WTC11 (cell line): Measurements from ENCODE around the gene UBE2H. TPM values are rescaled to one million over a fixed set of nuclear protein-coding genes. Genes with fewer than 3 reads are reported as not detected.
A peak's percentile ranks its signal among the peaks of the same experiment; 100 is the strongest.

ENCODE experiments used
- ATAC-seq: fragments of 200-7000 bp; cut with Tn5 transposase; 2 replicates; pipeline ENCODE4 v1.10.0; 2021; ENCODE audit warnings: mild to moderate bottlenecking, moderate library complexity
- CTCF ChIA-PET: fragments of 300-600 bp; sonication (Branson Sonifier 250); formaldehyde crosslinking; loops from one replicate; lab custom pipeline; 2021; ENCODE audit warnings: antibody characterized with exemption; lab: Charles Lee
- POLR2A ChIA-PET: fragments of 350-600 bp; sonication (Branson Sonifier 250); formaldehyde crosslinking; loops from one replicate; lab custom pipeline; 2021; ENCODE audit warnings: antibody characterized with exemption; lab: Charles Lee
- DNase-seq: peaks from one replicate; pipeline ENCODE4 v3.0.0; 2021; ENCODE audit warnings: low spot score
- H3K27ac Mint-ChIP-seq: 2 replicates; pipeline ENCODE4 v1.8.0; 2021; ENCODE audit warnings: mixed read lengths
- H3K27me3 Mint-ChIP-seq: 2 replicates; pipeline ENCODE4 v1.8.0; 2021; ENCODE audit warnings: low read depth, mild to moderate bottlenecking, moderate library complexity, mixed read lengths
- H3K36me3 Mint-ChIP-seq: 2 replicates; pipeline ENCODE4 v1.8.0; 2021; ENCODE audit warnings: mixed read lengths
- H3K4me1 Mint-ChIP-seq: 2 replicates; pipeline ENCODE4 v1.8.0; 2022; ENCODE audit warnings: mixed read lengths
- H3K4me3 Mint-ChIP-seq: 2 replicates; pipeline ENCODE4 v1.8.0; 2021; ENCODE audit warnings: mild to moderate bottlenecking, moderate library complexity, mixed read lengths
- H3K9me3 Mint-ChIP-seq: 2 replicates; pipeline ENCODE4 v1.8.0; 2021; ENCODE audit warnings: mixed read lengths
- FOXK1 ChIP-seq: sonication (generic); formaldehyde crosslinking; IDR thresholded peaks from 2 replicates; pipeline ENCODE4 v1.8.0; 2022; ENCODE audit warnings: mild to moderate bottlenecking, moderate library complexity, missing genetic modification reagents
- GABPB1 ChIP-seq: sonication (generic); formaldehyde crosslinking; IDR thresholded peaks from 2 replicates; pipeline ENCODE4 v1.8.1; 2023; ENCODE audit warnings: mild to moderate bottlenecking, missing genetic modification reagents
- MYBL2 ChIP-seq: sonication (generic); formaldehyde crosslinking; IDR thresholded peaks from 2 replicates; pipeline ENCODE4 v1.8.1; 2023; ENCODE audit warnings: mild to moderate bottlenecking, moderate library complexity, missing genetic modification reagents
- PRRX2 ChIP-seq: fragments of 250-450 bp; sonication (Bioruptor Pico); IDR thresholded peaks from 2 replicates; pipeline ENCODE4 v1.8.0; 2021; ENCODE audit warnings: mild to moderate bottlenecking
- TEAD1 ChIP-seq: sonication (generic); formaldehyde crosslinking; IDR thresholded peaks from 2 replicates; pipeline ENCODE4 v1.8.0; 2022; ENCODE audit warnings: mild to moderate bottlenecking, missing genetic modification reagents
- TEAD4 ChIP-seq: sonication (generic); formaldehyde crosslinking; IDR thresholded peaks from 2 replicates; pipeline ENCODE4 v1.8.0; 2022; ENCODE audit warnings: mild to moderate bottlenecking, missing genetic modification reagents
- ZNF121 ChIP-seq: sonication (generic); formaldehyde crosslinking; IDR thresholded peaks from 2 replicates; pipeline ENCODE4 v1.8.0; 2023; ENCODE audit warnings: missing genetic modification reagents
- total RNA-seq: library from RNA; stranded (reverse); gene quantifications from 3 replicates; pipeline ENCODE4 v1.2.3, GENCODE V29; 2021
- TF ChIP-seq, protein P1 (sequence below): sonication (generic); formaldehyde crosslinking; IDR thresholded peaks from 2 replicates; pipeline ENCODE4 v1.8.0; 2023; ENCODE audit warnings: missing genetic modification reagents, mild to moderate bottlenecking, borderline replicate concordance
- TF ChIP-seq, protein P2 (sequence below): sonication (generic); formaldehyde crosslinking; conservative IDR thresholded peaks from 2 replicates; pipeline ENCODE4 v1.8.1; 2023; ENCODE audit warnings: mild to moderate bottlenecking, low read depth, missing genetic modification reagents, moderate library complexity
- TF ChIP-seq, protein P3 (sequence below): sonication (generic); formaldehyde crosslinking; IDR thresholded peaks from 2 replicates; pipeline ENCODE4 v1.8.0; 2022; ENCODE audit warnings: mild to moderate bottlenecking, missing genetic modification reagents
- TF ChIP-seq, protein P4 (sequence below): sonication (generic); formaldehyde crosslinking; IDR thresholded peaks from 2 replicates; pipeline ENCODE4 v1.8.0; 2022; ENCODE audit warnings: missing genetic modification reagents

Gene UBE2H
- total RNA-seq, 1 experiment from 2014 or later: 55.0 TPM

DNA sequence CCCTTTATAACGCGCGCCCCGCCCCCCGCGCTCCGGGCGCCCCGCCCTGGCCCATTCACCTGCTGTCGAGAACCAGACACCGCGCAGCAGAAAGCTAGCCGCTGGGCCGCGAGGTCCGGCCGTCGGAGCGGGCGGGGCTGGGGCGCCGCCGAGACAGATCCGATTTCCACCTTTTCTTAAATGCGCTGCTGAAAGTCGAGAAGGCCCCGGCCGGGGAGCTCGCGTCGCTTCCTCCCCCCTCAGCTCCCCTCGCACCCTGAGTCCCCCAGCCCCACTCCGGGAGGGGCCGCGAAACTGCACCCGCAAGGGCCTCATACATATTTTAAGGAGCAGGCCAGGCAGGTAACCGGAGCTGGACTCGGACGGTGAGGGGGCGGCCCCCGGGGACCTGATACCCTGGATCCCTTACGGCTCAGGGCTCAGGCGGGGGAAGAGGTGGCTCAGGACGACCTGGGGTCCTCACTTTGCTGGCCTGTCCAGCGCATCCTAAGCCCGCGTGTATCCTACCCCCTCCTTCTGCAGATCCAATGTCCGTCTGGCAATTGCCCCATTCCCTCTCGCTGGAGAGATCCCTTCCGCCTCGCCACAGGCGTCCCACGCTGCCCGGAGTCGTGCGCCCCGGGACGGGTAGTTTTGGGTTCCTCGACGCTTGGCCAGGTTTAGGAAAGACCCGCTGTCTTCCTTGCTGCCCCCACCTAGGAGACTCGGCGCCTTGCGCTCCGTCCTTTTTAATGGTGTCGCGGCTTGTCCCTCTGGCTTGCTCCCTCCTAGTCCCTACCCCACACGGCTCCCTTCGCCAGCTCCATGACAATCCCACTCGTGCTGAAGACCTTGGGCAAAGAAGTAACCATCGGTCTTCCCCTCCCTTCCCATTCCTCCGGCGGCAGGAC is 170.6 kb downstream of the UBE2H start:
- CTCF ChIA-PET: interaction anchor here (0.5 to 2.3 kb wide), 6 partner anchors 9 to 169 kb away, joined by 3 to 54 read pairs (median 5); no protein-coding TSS in a partner anchor
- Mint-ChIP-seq H3K4me3 (peak overlapping the region; percentile 82), H3K36me3 (no peaks in the 10 kb centered on the region), H3K9me3 (no peaks in the 10 kb centered on the region)
- peak; percentile 86 for DNase-seq
- no peak for TF ChIP-seq MYBL2
- no peak for TF ChIP-seq TEAD4 (CRISPR knock-in tag)
- TF ChIP-seq, protein P1, sequence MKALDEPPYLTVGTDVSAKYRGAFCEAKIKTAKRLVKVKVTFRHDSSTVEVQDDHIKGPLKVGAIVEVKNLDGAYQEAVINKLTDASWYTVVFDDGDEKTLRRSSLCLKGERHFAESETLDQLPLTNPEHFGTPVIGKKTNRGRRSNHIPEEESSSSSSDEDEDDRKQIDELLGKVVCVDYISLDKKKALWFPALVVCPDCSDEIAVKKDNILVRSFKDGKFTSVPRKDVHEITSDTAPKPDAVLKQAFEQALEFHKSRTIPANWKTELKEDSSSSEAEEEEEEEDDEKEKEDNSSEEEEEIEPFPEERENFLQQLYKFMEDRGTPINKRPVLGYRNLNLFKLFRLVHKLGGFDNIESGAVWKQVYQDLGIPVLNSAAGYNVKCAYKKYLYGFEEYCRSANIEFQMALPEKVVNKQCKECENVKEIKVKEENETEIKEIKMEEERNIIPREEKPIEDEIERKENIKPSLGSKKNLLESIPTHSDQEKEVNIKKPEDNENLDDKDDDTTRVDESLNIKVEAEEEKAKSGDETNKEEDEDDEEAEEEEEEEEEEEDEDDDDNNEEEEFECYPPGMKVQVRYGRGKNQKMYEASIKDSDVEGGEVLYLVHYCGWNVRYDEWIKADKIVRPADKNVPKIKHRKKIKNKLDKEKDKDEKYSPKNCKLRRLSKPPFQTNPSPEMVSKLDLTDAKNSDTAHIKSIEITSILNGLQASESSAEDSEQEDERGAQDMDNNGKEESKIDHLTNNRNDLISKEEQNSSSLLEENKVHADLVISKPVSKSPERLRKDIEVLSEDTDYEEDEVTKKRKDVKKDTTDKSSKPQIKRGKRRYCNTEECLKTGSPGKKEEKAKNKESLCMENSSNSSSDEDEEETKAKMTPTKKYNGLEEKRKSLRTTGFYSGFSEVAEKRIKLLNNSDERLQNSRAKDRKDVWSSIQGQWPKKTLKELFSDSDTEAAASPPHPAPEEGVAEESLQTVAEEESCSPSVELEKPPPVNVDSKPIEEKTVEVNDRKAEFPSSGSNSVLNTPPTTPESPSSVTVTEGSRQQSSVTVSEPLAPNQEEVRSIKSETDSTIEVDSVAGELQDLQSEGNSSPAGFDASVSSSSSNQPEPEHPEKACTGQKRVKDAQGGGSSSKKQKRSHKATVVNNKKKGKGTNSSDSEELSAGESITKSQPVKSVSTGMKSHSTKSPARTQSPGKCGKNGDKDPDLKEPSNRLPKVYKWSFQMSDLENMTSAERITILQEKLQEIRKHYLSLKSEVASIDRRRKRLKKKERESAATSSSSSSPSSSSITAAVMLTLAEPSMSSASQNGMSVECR (CRISPR knock-in tag): peak; percentile 48; the same call in 1 of the 2 replicates
- no peak for TF ChIP-seq GABPB1 (CRISPR knock-in tag)
- 0 out of 2 replicates have a peak, but pooled peaks have one; percentile 49 for TF ChIP-seq FOXK1 (CRISPR knock-in tag)
- TF ChIP-seq ZNF121: peak; percentile 95
- TF ChIP-seq, protein P2, sequence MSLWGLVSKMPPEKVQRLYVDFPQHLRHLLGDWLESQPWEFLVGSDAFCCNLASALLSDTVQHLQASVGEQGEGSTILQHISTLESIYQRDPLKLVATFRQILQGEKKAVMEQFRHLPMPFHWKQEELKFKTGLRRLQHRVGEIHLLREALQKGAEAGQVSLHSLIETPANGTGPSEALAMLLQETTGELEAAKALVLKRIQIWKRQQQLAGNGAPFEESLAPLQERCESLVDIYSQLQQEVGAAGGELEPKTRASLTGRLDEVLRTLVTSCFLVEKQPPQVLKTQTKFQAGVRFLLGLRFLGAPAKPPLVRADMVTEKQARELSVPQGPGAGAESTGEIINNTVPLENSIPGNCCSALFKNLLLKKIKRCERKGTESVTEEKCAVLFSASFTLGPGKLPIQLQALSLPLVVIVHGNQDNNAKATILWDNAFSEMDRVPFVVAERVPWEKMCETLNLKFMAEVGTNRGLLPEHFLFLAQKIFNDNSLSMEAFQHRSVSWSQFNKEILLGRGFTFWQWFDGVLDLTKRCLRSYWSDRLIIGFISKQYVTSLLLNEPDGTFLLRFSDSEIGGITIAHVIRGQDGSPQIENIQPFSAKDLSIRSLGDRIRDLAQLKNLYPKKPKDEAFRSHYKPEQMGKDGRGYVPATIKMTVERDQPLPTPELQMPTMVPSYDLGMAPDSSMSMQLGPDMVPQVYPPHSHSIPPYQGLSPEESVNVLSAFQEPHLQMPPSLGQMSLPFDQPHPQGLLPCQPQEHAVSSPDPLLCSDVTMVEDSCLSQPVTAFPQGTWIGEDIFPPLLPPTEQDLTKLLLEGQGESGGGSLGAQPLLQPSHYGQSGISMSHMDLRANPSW: no peak
- TF ChIP-seq, protein P3, sequence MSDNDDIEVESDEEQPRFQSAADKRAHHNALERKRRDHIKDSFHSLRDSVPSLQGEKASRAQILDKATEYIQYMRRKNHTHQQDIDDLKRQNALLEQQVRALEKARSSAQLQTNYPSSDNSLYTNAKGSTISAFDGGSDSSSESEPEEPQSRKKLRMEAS (CRISPR knock-in tag): peak; percentile 45; the same call in 1 of the 2 replicates
- TF ChIP-seq TEAD1 (CRISPR knock-in tag): peak; percentile 66; the same call in 1 of the 2 replicates
- no peak for TF ChIP-seq PRRX2 (CRISPR knock-in tag)
- TF ChIP-seq, protein P4, sequence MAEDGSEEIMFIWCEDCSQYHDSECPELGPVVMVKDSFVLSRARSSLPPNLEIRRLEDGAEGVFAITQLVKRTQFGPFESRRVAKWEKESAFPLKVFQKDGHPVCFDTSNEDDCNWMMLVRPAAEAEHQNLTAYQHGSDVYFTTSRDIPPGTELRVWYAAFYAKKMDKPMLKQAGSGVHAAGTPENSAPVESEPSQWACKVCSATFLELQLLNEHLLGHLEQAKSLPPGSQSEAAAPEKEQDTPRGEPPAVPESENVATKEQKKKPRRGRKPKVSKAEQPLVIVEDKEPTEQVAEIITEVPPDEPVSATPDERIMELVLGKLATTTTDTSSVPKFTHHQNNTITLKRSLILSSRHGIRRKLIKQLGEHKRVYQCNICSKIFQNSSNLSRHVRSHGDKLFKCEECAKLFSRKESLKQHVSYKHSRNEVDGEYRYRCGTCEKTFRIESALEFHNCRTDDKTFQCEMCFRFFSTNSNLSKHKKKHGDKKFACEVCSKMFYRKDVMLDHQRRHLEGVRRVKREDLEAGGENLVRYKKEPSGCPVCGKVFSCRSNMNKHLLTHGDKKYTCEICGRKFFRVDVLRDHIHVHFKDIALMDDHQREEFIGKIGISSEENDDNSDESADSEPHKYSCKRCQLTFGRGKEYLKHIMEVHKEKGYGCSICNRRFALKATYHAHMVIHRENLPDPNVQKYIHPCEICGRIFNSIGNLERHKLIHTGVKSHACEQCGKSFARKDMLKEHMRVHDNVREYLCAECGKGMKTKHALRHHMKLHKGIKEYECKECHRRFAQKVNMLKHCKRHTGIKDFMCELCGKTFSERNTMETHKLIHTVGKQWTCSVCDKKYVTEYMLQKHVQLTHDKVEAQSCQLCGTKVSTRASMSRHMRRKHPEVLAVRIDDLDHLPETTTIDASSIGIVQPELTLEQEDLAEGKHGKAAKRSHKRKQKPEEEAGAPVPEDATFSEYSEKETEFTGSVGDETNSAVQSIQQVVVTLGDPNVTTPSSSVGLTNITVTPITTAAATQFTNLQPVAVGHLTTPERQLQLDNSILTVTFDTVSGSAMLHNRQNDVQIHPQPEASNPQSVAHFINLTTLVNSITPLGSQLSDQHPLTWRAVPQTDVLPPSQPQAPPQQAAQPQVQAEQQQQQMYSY (CRISPR knock-in tag): peak; percentile 82
- TF ChIP-seq, all 79 proteins: peak for 6
- Mint-ChIP-seq H3K4me1 (peaks cover 56% of the 10 kb centered on the region), H3K27me3 (peaks cover 83% of the 10 kb centered on the region), H3K27ac (no peak overlapping the region)
- peak; percentile 11 for ATAC-seq
- POLR2A ChIA-PET: interaction anchor here (0.6 to 2.3 kb wide), 4 partner anchors 33 to 79 kb away, joined by 3 to 24 read pairs (median 3); no protein-coding TSS in a partner anchor
